ENCODE data around the gene REEP1. TPM values are rescaled to one million over a fixed set of nuclear protein-coding genes. Genes with fewer than 3 reads are reported as not detected.

Gene REEP1
- total RNA-seq, 2 experiments from 2014 or later, result 0.23 to 0.25 TPM

GRCh38 chr2:86171295-86171694, 166.1 kb downstream of the REEP1 start:
- intact Hi-C loops (cut with micrococcal nuclease), result no loop called here
- CTCF ChIA-PET, result no interaction called here
- TF ChIP-seq, protein P1, sequence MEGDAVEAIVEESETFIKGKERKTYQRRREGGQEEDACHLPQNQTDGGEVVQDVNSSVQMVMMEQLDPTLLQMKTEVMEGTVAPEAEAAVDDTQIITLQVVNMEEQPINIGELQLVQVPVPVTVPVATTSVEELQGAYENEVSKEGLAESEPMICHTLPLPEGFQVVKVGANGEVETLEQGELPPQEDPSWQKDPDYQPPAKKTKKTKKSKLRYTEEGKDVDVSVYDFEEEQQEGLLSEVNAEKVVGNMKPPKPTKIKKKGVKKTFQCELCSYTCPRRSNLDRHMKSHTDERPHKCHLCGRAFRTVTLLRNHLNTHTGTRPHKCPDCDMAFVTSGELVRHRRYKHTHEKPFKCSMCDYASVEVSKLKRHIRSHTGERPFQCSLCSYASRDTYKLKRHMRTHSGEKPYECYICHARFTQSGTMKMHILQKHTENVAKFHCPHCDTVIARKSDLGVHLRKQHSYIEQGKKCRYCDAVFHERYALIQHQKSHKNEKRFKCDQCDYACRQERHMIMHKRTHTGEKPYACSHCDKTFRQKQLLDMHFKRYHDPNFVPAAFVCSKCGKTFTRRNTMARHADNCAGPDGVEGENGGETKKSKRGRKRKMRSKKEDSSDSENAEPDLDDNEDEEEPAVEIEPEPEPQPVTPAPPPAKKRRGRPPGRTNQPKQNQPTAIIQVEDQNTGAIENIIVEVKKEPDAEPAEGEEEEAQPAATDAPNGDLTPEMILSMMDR (IDR thresholded peaks at IDR 0.05), result no peak
- H3K9me3 Mint-ChIP-seq, result no peaks in the 10 kb centered on the region
- peaks cover 37% of the 10 kb centered on the region for H3K36me3 Mint-ChIP-seq (ENCODE audit: low read depth)
- DNase-seq (no peak), ATAC-seq (no peak)
- no peak overlapping the region for H3K27ac Mint-ChIP-seq
- H3K4me1 Mint-ChIP-seq (ENCODE audit: low read depth), result peaks cover 6% of the 10 kb centered on the region
- H3K4me3 Mint-ChIP-seq, result no peak overlapping the region
- POLR2A ChIA-PET, result no interaction called here
- no peaks in the 10 kb centered on the region for H3K27me3 Mint-ChIP-seq

- ChIA-PET POLR2A (interaction anchor here (0.7 to 1.1 kb wide), 2 partner anchors 14 to 23 kb away, joined by 3 read pairs; no protein-coding TSS in a partner anchor), CTCF (interaction anchor here (0.7 to 1.0 kb wide), 2 partner anchors 14 to 82 kb away, joined by 3 read pairs; no protein-coding TSS in a partner anchor)
- peaks cover 32% of the 10 kb centered on the region for H3K36me3 Mint-ChIP-seq (ENCODE audit: low read depth)
- TF ChIP-seq, protein P1 (IDR thresholded peaks at IDR 0.05), result no peak
- H3K27ac Mint-ChIP-seq, result no peak overlapping the region
- H3K27me3 Mint-ChIP-seq, result no peaks in the 10 kb centered on the region
- intact Hi-C loops (cut with micrococcal nuclease), result no loop called here
- no peak for DNase-seq
- no peaks in the 10 kb centered on the region for H3K9me3 Mint-ChIP-seq
- no peak for ATAC-seq
- no peaks in the 10 kb centered on the region for H3K4me1 Mint-ChIP-seq (ENCODE audit: low read depth)
- no peak overlapping the region for H3K4me3 Mint-ChIP-seq
These were observed 167.0 kb downstream of the REEP1 start for GRCh38 chr2:86170449-86170848.

Small RNAs within 50 kb of the gene (microRNA-seq; reads per million reads assigned to microRNA genes)
- not detected for gene MIR4779 (ENCODE audit: borderline microRNAs expressed, borderline replicate concordance)

Other genes with a start within 250 kb of the REEP1 start
- 10 to 100 TPM; 41.8 to 42.1 TPM for gene POLR1A, start 231.7 kb downstream of the REEP1 start, total RNA-seq
- 100 to 1,000 TPM; 180 to 191 TPM for gene PTCD3, start 231.4 kb downstream of the REEP1 start, total RNA-seq
- gene IMMT, start 142.2 kb downstream of the REEP1 start, total RNA-seq, result 100 to 1,000 TPM; 143 to 144 TPM
- gene MRPL35, start 138.2 kb downstream of the REEP1 start, total RNA-seq, result 10 to 100 TPM; 86.8 to 87.0 TPM
- gene KDM3A, start 103.7 kb upstream of the REEP1 start, total RNA-seq, result 100 to 1,000 TPM; 107 to 114 TPM
- gene CHMP3, start 225.8 kb upstream of the REEP1 start, total RNA-seq, result 10 to 100 TPM; 30.1 to 31.6 TPM

All from activated CD8-positive, alpha-beta T cell treated with anti-CD3 and anti-CD28 coated beads for 36 hours (primary cell).